ENCODE results near the gene SH3RF3. TPM values are rescaled to one million over a fixed set of nuclear protein-coding genes. Genes with fewer than 3 reads are reported as not detected.

SH3RF3 gene
- total RNA-seq, 1 experiment from 2014 or later, result 4.3 TPM

- no peak for DNase-seq (ENCODE audit: low read depth)
Observed at GRCh38 chr2:109409321-109410038, 280.5 kb downstream of the SH3RF3 start.

- peak; percentile 81 for DNase-seq (ENCODE audit: low read depth)
Observed at GRCh38 chr2:109410039-109410815, 281.2 kb downstream of the SH3RF3 start.

DNA sequence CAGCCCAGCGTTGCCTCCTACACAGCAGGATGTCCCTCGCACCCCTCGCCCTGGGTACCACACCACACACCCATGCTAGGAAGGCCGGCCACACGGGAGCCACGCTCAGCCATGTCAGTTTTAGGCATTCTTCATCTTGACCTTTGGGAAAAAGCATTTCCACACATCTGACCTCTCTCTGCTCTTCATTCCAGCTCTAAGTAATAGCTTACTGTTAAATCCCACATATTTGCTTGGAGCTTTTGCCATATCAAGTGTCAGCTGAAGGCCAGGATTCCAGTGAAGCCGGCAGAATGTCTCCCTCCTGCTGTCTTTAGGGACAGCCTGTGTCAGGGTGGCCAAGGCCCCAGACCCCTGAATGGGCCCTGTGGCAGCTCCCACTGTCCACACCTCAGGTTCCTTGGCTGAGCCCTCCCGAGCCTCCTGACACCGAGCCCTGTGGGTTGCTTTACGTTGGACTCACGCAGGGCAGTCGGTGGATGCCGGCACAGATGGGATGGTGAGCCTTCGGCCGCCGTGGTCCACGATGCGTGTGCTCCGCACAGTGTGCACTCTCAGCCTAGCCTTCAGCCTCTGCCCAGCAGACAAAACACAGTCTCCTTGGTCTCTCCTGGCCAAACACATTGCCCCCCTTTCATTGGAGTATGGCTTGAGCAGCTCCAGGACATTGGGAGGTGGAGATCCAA, 282.8 kb downstream of the SH3RF3 start:
- no peak for DNase-seq (ENCODE audit: low read depth)

- DNase-seq (ENCODE audit: low read depth), result no peak
Observed at GRCh38 chr2:109415581-109416013, 286.6 kb downstream of the SH3RF3 start.

DNA sequence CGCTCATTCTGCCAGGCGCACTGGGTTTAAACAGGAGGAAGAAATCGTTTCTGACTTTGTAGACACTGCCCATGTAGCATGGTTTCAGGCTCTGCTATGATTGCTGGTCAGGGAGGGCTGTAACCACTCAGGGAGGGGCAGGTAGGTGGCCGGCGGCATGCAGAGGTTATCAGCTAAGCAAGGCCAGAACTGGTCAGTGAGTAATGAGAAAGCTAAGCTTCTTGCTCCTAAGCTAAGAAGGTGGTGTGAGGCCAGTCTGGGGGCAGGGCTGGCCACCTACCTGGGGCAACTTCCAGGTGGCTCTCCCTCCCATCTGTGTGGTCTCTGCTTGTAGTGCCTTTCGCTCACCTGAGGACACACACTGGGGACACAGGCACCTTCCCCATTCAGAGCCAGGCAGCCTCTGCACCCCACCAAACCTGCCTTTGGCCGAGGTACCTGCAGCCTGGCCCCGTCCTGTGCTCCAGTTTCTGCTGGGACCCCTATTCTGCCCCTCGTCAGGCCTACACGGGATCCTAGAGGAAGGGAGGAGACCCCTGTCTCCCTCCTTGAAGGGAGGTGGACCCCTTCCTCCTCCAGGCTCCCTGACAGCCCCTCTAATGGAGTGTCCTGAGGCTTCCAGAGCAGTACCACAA, 288.8 kb downstream of the SH3RF3 start:
- DNase-seq (ENCODE audit: low read depth), result no peak

DNA sequence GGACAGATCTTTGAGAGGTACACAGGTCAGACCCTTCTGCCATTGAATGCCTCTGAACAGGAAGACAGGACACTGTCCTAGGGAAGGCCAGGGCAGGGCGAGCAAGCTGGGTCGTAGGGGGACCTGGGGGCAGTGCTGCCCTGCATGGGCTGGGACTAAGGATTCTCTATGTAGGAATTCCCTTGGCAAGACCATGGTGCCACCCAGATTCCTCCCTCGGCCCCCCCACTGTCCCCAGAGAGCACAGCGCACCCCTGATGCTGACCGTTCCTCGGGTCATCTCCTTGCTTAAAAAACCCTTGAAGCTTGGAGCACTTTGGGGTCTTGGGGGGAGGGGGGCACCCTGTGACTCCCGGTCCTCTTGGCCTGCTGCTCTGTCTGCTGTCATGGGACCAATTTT, 289.7 kb downstream of the SH3RF3 start:
- no peak for DNase-seq (ENCODE audit: low read depth)

- no peak for DNase-seq (ENCODE audit: low read depth)
Observed at GRCh38 chr2:109419171-109419756, 290.3 kb downstream of the SH3RF3 start.

DNA sequence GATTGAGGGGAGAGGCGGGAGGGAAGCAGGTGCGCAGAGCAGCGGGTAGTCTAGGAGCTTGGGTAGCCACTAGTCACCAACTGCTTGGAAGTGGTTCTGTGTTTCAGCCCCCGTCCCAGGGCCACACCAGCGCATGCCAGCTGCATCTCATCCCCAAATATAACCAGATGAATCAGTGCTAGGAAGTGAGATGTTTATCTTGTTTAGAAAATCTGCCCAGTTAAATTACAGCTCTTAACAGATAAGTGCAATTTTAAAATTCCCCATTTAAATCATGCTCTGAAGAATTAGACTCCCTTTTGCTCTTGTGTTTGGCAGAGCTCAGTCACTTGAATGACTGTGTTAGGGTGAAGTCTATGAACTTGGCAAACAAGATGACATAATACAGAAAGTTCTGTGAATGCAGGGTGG, 291.0 kb downstream of the SH3RF3 start:
- peak; percentile 88 for DNase-seq (ENCODE audit: low read depth)

DNA sequence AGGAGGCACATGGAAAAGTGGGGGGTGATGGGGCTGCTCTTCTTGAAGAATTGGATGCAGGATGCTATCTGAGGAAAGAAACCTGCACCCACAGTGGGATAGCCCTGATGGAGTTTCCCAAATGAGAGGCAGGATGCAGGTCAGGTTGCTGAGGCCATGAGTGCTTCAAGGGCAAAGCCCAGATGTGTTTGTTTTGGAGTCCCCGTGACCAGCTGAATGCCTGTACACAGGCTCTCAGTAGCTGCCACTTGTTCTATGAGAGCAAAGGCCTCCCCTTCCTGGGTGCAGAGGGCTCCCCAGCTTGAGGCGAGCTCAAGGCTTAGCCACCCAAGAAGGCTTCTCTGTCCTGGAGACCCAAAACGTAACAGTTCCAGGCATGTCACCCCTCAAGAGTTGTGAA, 292.1 kb downstream of the SH3RF3 start:
- no peak for DNase-seq (ENCODE audit: low read depth)

- no peak for DNase-seq (ENCODE audit: low read depth)
Observed at GRCh38 chr2:109421642-109422041, 292.6 kb downstream of the SH3RF3 start.

DNA sequence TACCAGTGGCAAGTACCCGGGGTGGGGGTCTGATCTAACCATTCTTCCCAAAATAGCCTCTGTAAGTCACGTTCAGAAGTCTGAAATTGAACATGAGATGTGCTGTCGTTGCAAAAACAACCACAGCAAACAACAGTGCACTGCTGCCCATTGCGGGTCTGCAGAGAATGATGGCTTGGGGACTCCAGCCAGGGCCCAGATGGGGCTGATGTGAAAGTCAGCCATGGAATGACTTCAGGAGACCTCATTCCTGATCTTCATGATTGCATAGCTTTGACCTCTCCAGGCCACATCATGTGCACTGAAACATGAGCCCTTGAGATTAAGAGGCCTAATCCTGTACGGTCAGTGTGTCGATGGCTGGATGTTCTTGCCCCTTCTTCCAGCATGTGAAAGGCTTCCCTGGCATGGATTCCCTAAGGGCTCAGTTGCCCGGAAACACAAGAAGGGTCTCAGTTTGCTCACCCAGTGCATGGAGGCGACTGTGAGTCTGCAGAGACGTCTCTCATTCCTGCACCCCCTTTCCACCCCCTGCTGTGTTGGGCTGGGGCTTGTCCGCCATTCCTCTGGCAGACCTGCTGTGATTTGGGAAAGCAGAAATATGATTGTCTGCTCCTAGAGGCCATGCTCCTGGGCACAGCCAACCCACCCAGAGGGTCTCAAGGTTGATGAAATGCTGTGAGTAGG, 293.2 kb downstream of the SH3RF3 start:
- DNase-seq (ENCODE audit: low read depth), result no peak

DNA sequence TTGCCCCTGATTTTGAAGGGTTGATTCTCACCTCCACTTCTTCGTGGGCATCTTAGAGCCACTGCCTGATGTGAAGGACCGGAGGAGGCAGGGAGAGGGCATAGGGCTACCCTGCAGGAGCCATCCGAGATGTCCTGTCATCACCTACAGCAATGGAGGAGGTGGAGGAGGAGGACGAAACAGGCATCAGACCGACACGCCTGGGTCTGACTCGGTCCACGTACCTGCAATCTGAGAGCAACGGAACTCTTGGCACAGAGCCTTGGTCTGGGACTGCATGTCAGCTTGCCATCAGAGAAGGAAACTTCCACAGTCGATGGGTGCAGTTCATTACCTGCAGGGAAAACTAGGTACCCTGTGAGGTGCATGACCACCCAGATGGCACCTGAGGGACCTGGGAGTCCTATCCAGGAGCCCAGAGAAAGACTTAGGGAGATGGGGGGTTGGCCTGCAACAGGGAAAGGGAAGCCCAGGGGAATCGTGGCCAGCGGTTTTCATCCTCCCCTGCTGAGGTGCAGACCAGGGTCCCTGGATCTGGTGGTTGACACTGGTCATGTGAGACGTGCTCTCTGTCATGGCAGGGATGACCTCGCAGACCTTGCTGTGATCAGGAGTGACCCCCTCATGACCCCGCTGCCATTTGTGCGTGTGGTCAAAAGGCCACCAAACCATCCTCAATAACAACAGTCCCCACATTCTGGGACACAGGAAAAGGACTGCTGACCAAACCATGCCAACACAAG, 293.9 kb downstream of the SH3RF3 start:
- no peak for DNase-seq (ENCODE audit: low read depth)

- DNase-seq (ENCODE audit: low read depth), result peak; percentile 76
Observed at GRCh38 chr2:109423556-109424359, 294.8 kb downstream of the SH3RF3 start.

- no peak for DNase-seq (ENCODE audit: low read depth)
Observed at GRCh38 chr2:109425411-109425810, 296.4 kb downstream of the SH3RF3 start.

GRCh38 chr2:109427661-109428091, 298.7 kb downstream of the SH3RF3 start:
- no peak for DNase-seq (ENCODE audit: low read depth)

DNA sequence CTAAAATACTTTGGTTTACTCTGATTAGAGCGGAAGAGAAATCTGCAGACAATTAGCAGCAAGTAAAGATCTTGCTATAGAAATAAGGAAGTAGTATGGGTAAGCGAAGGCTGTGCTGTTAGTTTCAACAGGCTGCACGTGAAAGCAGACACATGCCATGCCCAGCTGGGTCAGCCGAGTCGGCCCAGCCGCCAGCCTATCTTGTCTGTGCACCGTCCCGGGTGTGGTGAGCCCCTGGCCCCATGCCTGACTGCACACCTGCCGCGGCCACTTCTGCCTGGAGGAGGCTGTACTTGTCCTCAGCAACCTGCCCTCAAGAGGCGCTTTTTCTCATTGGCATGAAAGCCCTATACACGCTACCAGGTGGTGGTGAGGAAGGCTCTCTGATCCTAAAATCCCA, 299.3 kb downstream of the SH3RF3 start:
- DNase-seq (ENCODE audit: low read depth), result no peak

GRCh38 chr2:109428841-109429566, 300.0 kb downstream of the SH3RF3 start:
- DNase-seq (ENCODE audit: low read depth), result peak; percentile 68

DNA sequence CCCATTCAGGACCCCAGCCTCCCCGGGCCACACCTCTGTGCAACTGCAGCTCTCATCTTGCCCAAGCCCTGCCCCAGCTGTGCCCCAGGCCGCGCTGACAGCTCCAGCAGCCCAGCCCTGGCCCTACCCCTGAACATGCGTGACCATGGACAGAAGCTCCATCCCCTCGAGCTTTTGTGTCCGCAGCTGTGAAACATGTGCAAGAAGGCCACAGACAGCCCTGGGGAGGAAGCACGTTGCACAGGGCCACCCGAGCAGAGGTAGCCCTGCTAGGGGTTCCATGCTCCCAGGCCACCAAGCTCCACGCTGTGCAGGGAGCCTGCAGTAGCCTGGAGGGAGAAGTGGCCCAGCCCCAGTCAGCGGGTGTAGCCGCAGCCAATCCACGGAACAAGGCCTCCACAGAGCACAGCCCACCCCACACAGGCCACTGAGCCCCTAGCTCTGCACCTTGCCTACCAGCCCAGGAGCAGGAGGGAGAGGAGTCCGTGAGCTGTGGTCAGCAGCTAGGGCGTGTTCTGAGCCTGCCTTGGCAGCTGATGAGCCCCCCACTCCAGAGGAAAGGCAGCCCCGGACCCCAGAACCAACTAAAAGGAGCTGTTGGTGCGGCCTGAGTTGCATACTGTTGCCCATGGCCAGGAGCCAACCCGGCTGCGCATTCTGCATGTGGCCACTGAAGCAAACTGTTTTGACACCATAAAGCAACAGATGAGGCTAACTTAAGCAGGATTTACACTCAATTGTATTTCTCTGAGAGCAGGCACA, 300.7 kb downstream of the SH3RF3 start:
- peak; percentile 54 for DNase-seq (ENCODE audit: low read depth)
